GM19035 (cell line): ENCODE results near the gene UPK2.
A peak's percentile ranks its signal among the peaks of the same experiment; 100 is the strongest.

Experiments used
- ATAC-seq: cut with Tn5 transposase; IDR thresholded peaks from one replicate; pipeline ENCODE4 v1.9.1; 2021; ENCODE audit not compliant: unreplicated experiment

The UPK2 gene

GRCh38 chr11:118917481-118918127 lies 38.5 kb upstream of the UPK2 start:
- no peak for ATAC-seq

GRCh38 chr11:118918128-118918685 lies 37.9 kb upstream of the UPK2 start:
- ATAC-seq: no peak

- ATAC-seq: no peak
These were observed 37.3 kb upstream of the UPK2 start for GRCh38 chr11:118918686-118919280.

GRCh38 chr11:118921121-118921928 lies 34.8 kb upstream of the UPK2 start:
- no peak for ATAC-seq

- ATAC-seq: no peak
These were observed 34.0 kb upstream of the UPK2 start for GRCh38 chr11:118921929-118922744.

GRCh38 chr11:118922745-118923627 lies 33.1 kb upstream of the UPK2 start:
- ATAC-seq: no peak

GRCh38 chr11:118923721-118924587 lies 32.1 kb upstream of the UPK2 start:
- ATAC-seq: no peak

- no peak for ATAC-seq
These were observed 31.2 kb upstream of the UPK2 start for GRCh38 chr11:118924591-118925585.

GRCh38 chr11:118927554-118928100 lies 28.5 kb upstream of the UPK2 start:
- no peak for ATAC-seq

- peak; percentile 44 for ATAC-seq
These were observed 27.8 kb upstream of the UPK2 start for GRCh38 chr11:118928101-118928869.

GRCh38 chr11:118928870-118929500 lies 27.1 kb upstream of the UPK2 start:
- ATAC-seq: peak; percentile 1

- no peak for ATAC-seq
These were observed 26.5 kb upstream of the UPK2 start for GRCh38 chr11:118929501-118930093.

GRCh38 chr11:118930094-118930712 lies 25.9 kb upstream of the UPK2 start:
- ATAC-seq: no peak

GRCh38 chr11:118931571-118931970 lies 24.5 kb upstream of the UPK2 start:
- no peak for ATAC-seq

GRCh38 chr11:118933486-118933885 lies 22.6 kb upstream of the UPK2 start:
- ATAC-seq: no peak
